PC-9 (cell line): Measurements from ENCODE around the gene CLDN20.

Experiments
- CTCF ChIP-seq: fragments of 200-600 bp; sonication (generic); conservative IDR thresholded peaks from 2 replicates; pipeline ENCODE4 v1.6.1; 2017; ENCODE audit warnings: mixed run types, antibody characterized with exemption, mild to moderate bottlenecking, moderate library complexity
- EZH2 ChIP-seq: fragments of 200-600 bp; sonication (generic); IDR thresholded peaks from 2 replicates; pipeline ENCODE4 v1.8.0; 2017; ENCODE audit warnings: antibody characterized with exemption, low read depth

GRCh38 chr6:155234687-155235086 is 29.1 kb upstream of the CLDN20 start:
- TF ChIP-seq CTCF: no peak
- TF ChIP-seq EZH2: no peak
